ENCODE measurements around the gene RAPGEF5. TPM values are rescaled to one million over a fixed set of nuclear protein-coding genes. Genes with fewer than 3 reads are reported as not detected.

The RAPGEF5 gene
- total RNA-seq, 1 experiment from 2014 or later, result 15.6 TPM

GRCh38 chr7:22319424-22320403 lies 37.2 kb downstream of the RAPGEF5 start:
- CTCF ChIA-PET, result no interaction called here
- H3K36me3 ChIP-seq (ENCODE audit: control insufficient read depth in 1 of 2, insufficient read depth in 2 of 2, low read length in 2 of 2), result no peaks in the 10 kb centered on the region
- BruUV-seq (replicated peaks), result no TSS peak
- no peak overlapping the region for H3K27ac ChIP-seq (ENCODE audit: low read depth, low read length)
- H3K9me2 ChIP-seq (ENCODE audit: insufficient read depth), result no peaks in the 10 kb centered on the region
- no peak overlapping the region for H3K4me2 ChIP-seq (ENCODE audit: low read length)
- intact Hi-C loops (cut with micrococcal nuclease), result no loop called here
- no peak for ATAC-seq
- peaks cover 32% of the 10 kb centered on the region for H3K79me2 ChIP-seq (ENCODE audit: insufficient read depth, low read length)
- H3K27me3 ChIP-seq (ENCODE audit: insufficient read depth, low read length), result no peaks in the 10 kb centered on the region
- RAD21 ChIA-PET (ENCODE audit: low non-redundant PET in 1 of 2, low total read pairs in 2 of 2, uncharacterized antibody in 2 of 2, unreplicated experiment in 2 of 2), result no interaction called here
- no peak overlapping the region for H3K4me3 ChIP-seq (replicated peaks in 1 of 2; ENCODE audit: low read depth in 1 of 2, low read length in 2 of 2)
- H3K9me3 ChIP-seq (ENCODE audit: control insufficient read depth in 1 of 2, insufficient read depth in 1 of 2, low read depth in 1 of 2, low read length in 2 of 2), result no peaks in the 10 kb centered on the region
- no peaks in the 10 kb centered on the region for H4K20me1 ChIP-seq (ENCODE audit: insufficient read depth)
- H2AFZ ChIP-seq (ENCODE audit: low read depth, low read length, poor library complexity, severe bottlenecking), result no peak overlapping the region
- 0 out of 4 replicates have a peak, but pooled peaks cover 0 to 3% of the 10 kb centered on the region in 2 experiments for H3K4me1 ChIP-seq (ENCODE audit: control insufficient read depth in 1 of 2, insufficient read depth in 2 of 2, low read length in 2 of 2)
- POLR2A ChIA-PET, result no interaction called here
- DNase-seq (ENCODE audit: low read depth, low spot score), result no peak
- H3K9ac ChIP-seq (ENCODE audit: low read length), result no peak overlapping the region
- TF ChIP-seq SIN3A (IDR thresholded peaks at IDR 0.05; ENCODE audit: low read depth) (no peak), YY1 (IDR thresholded peaks at IDR 0.05; ENCODE audit: extremely low read depth, insufficient replicate concordance, low read depth, low read length) (no peak), ZFX (IDR thresholded peaks at IDR 0.05) (no peak), FOSL1 (IDR thresholded peaks at IDR 0.05; ENCODE audit: low read depth) (no peak), ZBTB33 (IDR thresholded peaks at IDR 0.05; ENCODE audit: extremely low read depth, insufficient replicate concordance, low read length) (no peak), ELF1 (IDR thresholded peaks at IDR 0.05; ENCODE audit: borderline replicate concordance, low read depth) (no peak), POLR2A (IDR thresholded peaks at IDR 0.05; ENCODE audit: borderline replicate concordance, extremely low read depth, insufficient read depth, insufficient read length) (no peak), EZH2phosphoT487 (IDR thresholded peaks at IDR 0.05; ENCODE audit: borderline replicate concordance) (no peak)
